Smooth muscle cell (in vitro differentiated cells): ENCODE measurements around the gene IL16. TPM values are rescaled to one million over a fixed set of nuclear protein-coding genes. Genes with fewer than 3 reads are reported as not detected.

ENCODE experiments used
- DNase-seq: peaks from one replicate; lab custom pipeline; 2025; ENCODE audit not compliant: unreplicated experiment; lab: John Stamatoyannopoulos, UW
- H2AFZ ChIP-seq: fragments of 200-600 bp; sonication (generic); 2 replicates; pipeline ENCODE4 v1.6.0; 2016; ENCODE audit warnings: antibody characterized with exemption, low read depth, mild to moderate bottlenecking
- H3F3A ChIP-seq: fragments of 200-600 bp; sonication (generic); 2 replicates; pipeline ENCODE4 v1.6.0; 2017; ENCODE audit warnings: antibody characterized with exemption, low read depth
- H3K27ac ChIP-seq: fragments of 200-600 bp; sonication (generic); 2 replicates; pipeline ENCODE4 v1.5.1; 2016; ENCODE audit warnings: low read depth, mild to moderate bottlenecking
- H3K27me3 ChIP-seq: fragments of 200-600 bp; sonication (generic); 2 replicates; pipeline ENCODE4 v1.6.1; 2016; ENCODE audit warnings: low read depth, mild to moderate bottlenecking
- H3K36me3 ChIP-seq: fragments of 200-600 bp; sonication (generic); 2 replicates; pipeline ENCODE4 v1.5.1; 2016; ENCODE audit warnings: low read depth
- H3K4me1 ChIP-seq: fragments of 200-600 bp; sonication (generic); 2 replicates; pipeline ENCODE4 v1.5.1; 2016; ENCODE audit warnings: low read depth
- H3K4me2 ChIP-seq: fragments of 200-600 bp; sonication (generic); 2 replicates; pipeline ENCODE4 v1.6.0; 2016; ENCODE audit warnings: mild to moderate bottlenecking
- H3K4me3 ChIP-seq: fragments of 200-600 bp; sonication (generic); 2 replicates; pipeline ENCODE4 v1.5.1; 2016; ENCODE audit warnings: mild to moderate bottlenecking
- H3K79me2 ChIP-seq: fragments of 200-600 bp; sonication (generic); 2 replicates; pipeline ENCODE4 v1.6.0; 2016; ENCODE audit warnings: low read depth, mild to moderate bottlenecking
- H3K9ac ChIP-seq: fragments of 200-600 bp; sonication (generic); 2 replicates; pipeline ENCODE4 v1.6.0; 2016; ENCODE audit warnings: low read depth
- H3K9me3 ChIP-seq: fragments of 200-600 bp; sonication (generic); replicated peaks from 2 replicates; pipeline ENCODE4 v1.5.1; 2016; ENCODE audit warnings: low read depth
- H4K20me1 ChIP-seq: fragments of 200-600 bp; sonication (generic); 2 replicates; pipeline ENCODE4 v1.6.0; 2016; ENCODE audit warnings: low read depth
- WGBS: methylation state at CpG from one replicate; pipeline ENCODE4 v1.1.7; 2016; ENCODE audit warnings: low lambda C conversion rate; 5-methylcytosine and 5-hydroxymethylcytosine counted together
- polyA plus RNA-seq: library from polyadenylated mRNA; unstranded; fragments of >200 nt; fragmentation: Nextera tagmentation; extraction: Ambion mirVana; gene quantifications from 2 replicates; pipeline ENCODE4 v1.2.1, GENCODE V29; 2016
- total RNA-seq: library from RNA; depleted of rRNA; stranded (reverse); fragments of >200 nt; gene quantifications from 2 replicates; pipeline ENCODE4 v1.2.3, GENCODE V29; 2014
- TF ChIP-seq, protein P1 (sequence below): fragments of 200-600 bp; sonication (generic); IDR thresholded peaks from 2 replicates; pipeline ENCODE4 v1.5.1; 2017; ENCODE audit warnings: borderline replicate concordance, mild to moderate bottlenecking, antibody characterized with exemption; ENCODE audit not compliant: insufficient read depth, poor library complexity, severe bottlenecking

Gene IL16
- total and polyA plus RNA-seq, 2 experiments from 2014 or later = 1.3 to 1.4 TPM

- Histone ChIP-seq H3K79me2 (no peaks in the 10 kb centered on the region), H3F3A (no peaks in the 10 kb centered on the region), H3K4me1 (no peaks in the 10 kb centered on the region), H4K20me1 (no peaks in the 10 kb centered on the region), H2AFZ (no peak overlapping the region), H3K9ac (no peak overlapping the region), H3K36me3 (no peaks in the 10 kb centered on the region), H3K27me3 (peaks cover 4% of the 10 kb centered on the region), H3K9me3 (peaks cover 2% of the 10 kb centered on the region), H3K27ac (no peak overlapping the region), H3K4me3 (no peak overlapping the region), H3K4me2 (no peak overlapping the region)
- 88% methylated on average over 12 of the region's 12 CpGs for WGBS
- TF ChIP-seq, protein P1, sequence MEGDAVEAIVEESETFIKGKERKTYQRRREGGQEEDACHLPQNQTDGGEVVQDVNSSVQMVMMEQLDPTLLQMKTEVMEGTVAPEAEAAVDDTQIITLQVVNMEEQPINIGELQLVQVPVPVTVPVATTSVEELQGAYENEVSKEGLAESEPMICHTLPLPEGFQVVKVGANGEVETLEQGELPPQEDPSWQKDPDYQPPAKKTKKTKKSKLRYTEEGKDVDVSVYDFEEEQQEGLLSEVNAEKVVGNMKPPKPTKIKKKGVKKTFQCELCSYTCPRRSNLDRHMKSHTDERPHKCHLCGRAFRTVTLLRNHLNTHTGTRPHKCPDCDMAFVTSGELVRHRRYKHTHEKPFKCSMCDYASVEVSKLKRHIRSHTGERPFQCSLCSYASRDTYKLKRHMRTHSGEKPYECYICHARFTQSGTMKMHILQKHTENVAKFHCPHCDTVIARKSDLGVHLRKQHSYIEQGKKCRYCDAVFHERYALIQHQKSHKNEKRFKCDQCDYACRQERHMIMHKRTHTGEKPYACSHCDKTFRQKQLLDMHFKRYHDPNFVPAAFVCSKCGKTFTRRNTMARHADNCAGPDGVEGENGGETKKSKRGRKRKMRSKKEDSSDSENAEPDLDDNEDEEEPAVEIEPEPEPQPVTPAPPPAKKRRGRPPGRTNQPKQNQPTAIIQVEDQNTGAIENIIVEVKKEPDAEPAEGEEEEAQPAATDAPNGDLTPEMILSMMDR = no peak
- DNase-seq = no peak
Measured at GRCh38 chr15:81281766-81282605, 85.3 kb downstream of the IL16 start.

DNA sequence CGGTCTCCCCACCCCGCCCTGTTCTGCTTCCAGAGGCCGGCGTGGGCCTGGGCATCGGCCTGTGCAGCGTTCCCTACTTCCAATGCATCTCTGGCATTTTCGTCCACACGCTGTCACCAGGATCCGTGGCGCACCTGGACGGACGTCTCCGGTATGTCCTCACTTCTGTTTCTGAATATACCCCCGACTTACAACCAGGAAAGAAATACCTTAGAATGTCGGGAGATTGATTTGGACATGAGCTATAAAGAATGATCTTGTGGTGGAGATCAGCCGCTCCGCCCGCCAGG lies 85.9 kb downstream of the IL16 start:
- H3K4me3 ChIP-seq = no peak overlapping the region
- H4K20me1 ChIP-seq = no peaks in the 10 kb centered on the region

GRCh38 chr15:81282911-81283310 lies 86.2 kb downstream of the IL16 start:
- Histone ChIP-seq H3K4me3 (no peak overlapping the region), H3K9ac (no peak overlapping the region), H3K36me3 (no peaks in the 10 kb centered on the region), H3F3A (no peaks in the 10 kb centered on the region), H3K27ac (no peak overlapping the region), H3K4me2 (no peak overlapping the region), H2AFZ (no peak overlapping the region), H3K27me3 (peaks cover 4% of the 10 kb centered on the region), H4K20me1 (no peaks in the 10 kb centered on the region), H3K9me3 (no peaks in the 10 kb centered on the region), H3K4me1 (no peaks in the 10 kb centered on the region), H3K79me2 (no peaks in the 10 kb centered on the region)
- TF ChIP-seq, protein P1 = no peak
- 84% methylated on average over 5 of the region's 5 CpGs for WGBS
- no peak for DNase-seq

More for the DNA sequence above, 85.9 kb downstream of the IL16 start:
- H3K79me2 ChIP-seq = no peaks in the 10 kb centered on the region
- TF ChIP-seq, protein P1 = no peak
- no peak overlapping the region for H2AFZ ChIP-seq
- no peak overlapping the region for H3K9ac ChIP-seq
- no peaks in the 10 kb centered on the region for H3K9me3 ChIP-seq
- H3K4me2 ChIP-seq = no peak overlapping the region
- H3K27me3 ChIP-seq = peaks cover 4% of the 10 kb centered on the region
- H3F3A ChIP-seq = no peaks in the 10 kb centered on the region
- WGBS = 98% methylated on average over 18 of the region's 18 CpGs
- no peak for DNase-seq
- no peaks in the 10 kb centered on the region for H3K36me3 ChIP-seq
- no peak overlapping the region for H3K27ac ChIP-seq
- no peaks in the 10 kb centered on the region for H3K4me1 ChIP-seq
